OCI-LY7 (cell line): ENCODE results near the gene PMCH. TPM values are rescaled to one million over a fixed set of nuclear protein-coding genes. Genes with fewer than 3 reads are reported as not detected.
"Not testable (repeated sequence)": the region's sequence is repeated elsewhere in the genome, so short reads cannot be mapped to it uniquely, and the experiment has no call there.

Experiments used
- Bru-seq: library from RNA; stranded (reverse); fragments of 400-500 nt; gene quantifications from one replicate; lab custom pipeline; 2021; lab: Mats Ljungman, UMichigan
- BruChase-seq, 2 experiments: library from RNA; stranded (reverse); fragments of 400-500 nt; gene quantifications; one replicate each; lab custom pipeline; 2021; lab: Mats Ljungman, UMichigan
- BruUV-seq: library from RNA; stranded (reverse); fragments of 400-500 nt; replicated peaks from 2 replicates; lab custom pipeline; 2021; lab: Mats Ljungman, UMichigan
- CTCF ChIA-PET: fragments of 300-600 bp; sonication (Branson Sonifier 250); formaldehyde crosslinking; loops from one replicate; lab custom pipeline; 2022; ENCODE audit warnings: antibody characterized with exemption; ENCODE audit not compliant: unreplicated experiment; lab: Charles Lee
- POLR2A ChIA-PET: fragments of 300-600 bp; sonication (Branson Sonifier 250); formaldehyde crosslinking; loops from one replicate; lab custom pipeline; 2022; ENCODE audit warnings: antibody characterized with exemption; lab: Charles Lee
- DNase-seq: peaks from one replicate; pipeline ENCODE4 v3.0.0-alpha.2; 2015; ENCODE audit warnings: low spot score
- H2AFZ ChIP-seq: fragments of 200-600 bp; sonication (generic), shearing (Covaris generic); 2 replicates; pipeline ENCODE4 v1.6.1; 2014; ENCODE audit warnings: mild to moderate bottlenecking, antibody characterized with exemption, low read length, moderate library complexity
- H3K27ac ChIP-seq: fragments of 200-600 bp; sonication (generic); 2 replicates; pipeline ENCODE4 v1.5.1; 2014; ENCODE audit warnings: mixed run types, low read depth, mild to moderate bottlenecking, moderate library complexity, low read length, inconsistent platforms; ENCODE audit not compliant: poor library complexity, severe bottlenecking
- H3K36me3 ChIP-seq: fragments of 200-600 bp; sonication (generic); 2 replicates; pipeline ENCODE4 v1.6.1; 2014; ENCODE audit warnings: mild to moderate bottlenecking, antibody characterized with exemption, low read length, moderate library complexity, mixed read lengths; ENCODE audit not compliant: insufficient read depth
- H3K4me1 ChIP-seq: fragments of 200-600 bp; sonication (generic); 2 replicates; pipeline ENCODE4 v1.5.1; 2014; ENCODE audit warnings: mild to moderate bottlenecking, low read length; ENCODE audit not compliant: insufficient read depth, poor library complexity, severe bottlenecking
- H3K4me2 ChIP-seq: fragments of 200-600 bp; sonication (generic); 2 replicates; pipeline ENCODE4 v1.6.1; 2014; ENCODE audit warnings: mild to moderate bottlenecking, low read length
- H3K4me3 ChIP-seq: fragments of 200-600 bp; sonication (generic); 2 replicates; pipeline ENCODE4 v1.5.1; 2014; ENCODE audit warnings: mild to moderate bottlenecking, low read depth, low read length; ENCODE audit not compliant: poor library complexity, severe bottlenecking
- H3K79me2 ChIP-seq: fragments of 200-600 bp; sonication (generic); 2 replicates; pipeline ENCODE4 v1.6.1; 2016; ENCODE audit warnings: low read depth, mild to moderate bottlenecking, low read length, moderate library complexity, mixed read lengths; ENCODE audit not compliant: insufficient read depth
- H3K9me2 ChIP-seq: fragments of 200-600 bp; sonication (generic); 2 replicates; pipeline ENCODE4 v1.6.1; 2016; ENCODE audit warnings: mild to moderate bottlenecking, low read length, mixed read lengths; ENCODE audit not compliant: insufficient read depth
- H3K9me3 ChIP-seq: fragments of 200-600 bp; sonication (generic); 2 replicates; pipeline ENCODE4 v1.6.1; 2014; ENCODE audit warnings: mild to moderate bottlenecking, mixed run types, low read length, mixed read lengths
- H4K20me1 ChIP-seq: fragments of 200-600 bp; sonication (generic); 2 replicates; pipeline ENCODE4 v1.6.1; 2014; ENCODE audit warnings: mild to moderate bottlenecking, antibody characterized with exemption, low read length, moderate library complexity, mixed read lengths; ENCODE audit not compliant: insufficient read depth
- CTCF ChIP-seq: fragments of 200-600 bp; sonication (generic); conservative IDR thresholded peaks from 2 replicates; pipeline ENCODE4 v1.5.1; 2014; ENCODE audit warnings: mild to moderate bottlenecking, antibody characterized with exemption, low read length, moderate library complexity, mixed read lengths
- EZH2phosphoT487 ChIP-seq: fragments of 200-600 bp; sonication (generic); IDR thresholded peaks from 2 replicates; pipeline ENCODE4 v1.6.1; 2018; ENCODE audit warnings: low read depth, borderline replicate concordance, mild to moderate bottlenecking, mixed run types, antibody characterized with exemption, low read length, moderate library complexity, mixed read lengths
- intact Hi-C: fragments of 100-400 bp; cut with micrococcal nuclease; formaldehyde crosslinking; loops from one replicate; pipeline ENCODE4 v1.10.0; 2022; ENCODE audit not compliant: unreplicated experiment
- long read RNA-seq: library from polyadenylated mRNA; stranded (forward); transcript quantifications from one replicate; pipeline ENCODE4 v2.0.0, GENCODE V29; 2022
- total RNA-seq, 2 experiments: library from RNA; depleted of rRNA in 1 of 2; stranded (reverse); fragments of >200 nt in 1 of 2; shearing (Covaris generic) in 1 of 2; gene quantifications; 2 replicates each; pipeline ENCODE4 v1.2.3, GENCODE V29; 2014 to 2022

PMCH gene, protein sequence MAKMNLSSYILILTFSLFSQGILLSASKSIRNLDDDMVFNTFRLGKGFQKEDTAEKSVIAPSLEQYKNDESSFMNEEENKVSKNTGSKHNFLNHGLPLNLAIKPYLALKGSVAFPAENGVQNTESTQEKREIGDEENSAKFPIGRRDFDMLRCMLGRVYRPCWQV
- total RNA-seq (2014; rRNA removed; shearing (Covaris generic)) (not detected in 2 replicates), total RNA-seq (2022) (not detected in 2 replicates), Bru-seq, nascent RNA (not detected), BruChase-seq, experiment 1, labeled RNA remaining after a 6-hour chase (not detected), BruChase-seq, experiment 2, labeled RNA remaining after a 2-hour chase (not detected)
- long read RNA-seq = 0 reads

DNA sequence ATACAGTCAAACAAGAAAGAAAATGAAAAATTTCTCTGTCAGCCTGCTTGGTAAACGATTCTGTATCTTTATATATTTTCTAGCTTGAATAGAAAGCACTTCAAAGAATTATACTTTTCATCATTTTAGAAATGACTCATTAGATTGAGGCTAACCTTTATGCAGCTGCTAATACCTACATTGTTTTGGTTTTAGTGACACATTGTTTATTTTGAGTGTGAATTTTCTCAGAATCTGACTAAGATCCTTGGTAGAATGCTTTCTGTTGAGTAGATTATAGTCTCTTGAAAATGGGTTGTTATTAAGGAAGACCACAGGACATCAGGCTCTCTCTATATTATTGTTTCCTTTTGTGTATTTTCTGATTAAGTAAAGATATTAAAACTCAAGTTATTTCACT, at the start of gene PMCH:
TSS of gene PMCH (minus strand) at position 45 of the 400 bp plus-strand sequence. CDS start 63 bp downstream, outside the sequence.
- no peak within 1 kb of the TSS for H3K4me3 ChIP-seq
- H2AFZ ChIP-seq = no peak within 1 kb of the TSS
- no peaks in the 10 kb centered on the region for H3K9me2 ChIP-seq
- H3K36me3 ChIP-seq = peaks cover 20% of the 10 kb centered on the region; the same call in 1 of the 2 replicates
- peaks cover 8% of the 10 kb centered on the region for H3K4me1 ChIP-seq
- no peak within 1 kb of the TSS for H3K27ac ChIP-seq
- DNase-seq = no peak
- H4K20me1 ChIP-seq = no peaks in the 10 kb centered on the region
- TF ChIP-seq CTCF (no peak), EZH2phosphoT487 (no peak)
- no peak within 1 kb of the TSS for H3K4me2 ChIP-seq
- ChIA-PET POLR2A (no interaction called here), CTCF (no interaction called here)
- intact Hi-C loops = no loop called here
- no peaks in the 10 kb centered on the region for H3K79me2 ChIP-seq
- no TSS peak for BruUV-seq
- H3K9me3 ChIP-seq = no peaks in the 10 kb centered on the region

DNA sequence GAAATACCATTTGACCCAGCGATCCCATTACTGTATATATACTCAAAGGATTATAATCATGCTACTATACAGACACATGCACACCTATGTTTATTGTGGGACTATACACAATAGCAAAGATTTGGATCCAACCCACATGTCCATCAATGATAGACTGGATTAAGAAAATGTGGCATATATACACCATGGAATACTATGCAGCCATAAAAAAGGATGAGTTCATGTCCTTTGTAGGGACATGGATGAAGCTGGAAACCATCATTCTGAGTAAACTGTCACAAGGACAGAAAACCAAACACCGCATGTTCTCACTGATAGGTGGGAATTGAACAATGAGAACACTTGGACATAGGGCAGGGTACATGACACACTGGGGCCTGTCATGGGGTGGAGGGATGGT, 43.2 kb upstream of the PMCH start:
- not testable (repeated sequence) for H3K4me1 ChIP-seq, H4K20me1 ChIP-seq, BruUV-seq

GRCh38 chr12:102234599-102234998, 37.0 kb upstream of the PMCH start:
- H3K4me2 ChIP-seq = no peak overlapping the region
- no TSS peak for BruUV-seq
- H3K79me2 ChIP-seq = no peaks in the 10 kb centered on the region
- no peak overlapping the region for H3K4me3 ChIP-seq
- H4K20me1 ChIP-seq = no peaks in the 10 kb centered on the region
- TF ChIP-seq EZH2phosphoT487 (no peak), CTCF (no peak)
- H3K27ac ChIP-seq = no peak overlapping the region
- ChIA-PET POLR2A (no interaction called here), CTCF (no interaction called here)
- H3K9me3 ChIP-seq = no peaks in the 10 kb centered on the region
- H3K9me2 ChIP-seq = no peaks in the 10 kb centered on the region
- no peak overlapping the region for H2AFZ ChIP-seq
- intact Hi-C loops = no loop called here
- H3K4me1 ChIP-seq = no peaks in the 10 kb centered on the region
- H3K36me3 ChIP-seq = no peaks in the 10 kb centered on the region
- no peak for DNase-seq

More for the DNA sequence above, 43.2 kb upstream of the PMCH start:
- H3K9me3 ChIP-seq, intact Hi-C loops, H3K9me2 ChIP-seq, POLR2A ChIA-PET, DNase-seq, H3K4me2 ChIP-seq, H3K79me2 ChIP-seq, H3K36me3 ChIP-seq, H3K27ac ChIP-seq, H2AFZ ChIP-seq, H3K4me3 ChIP-seq, CTCF ChIA-PET: not testable (repeated sequence)
